Esophagus muscularis mucosa (tissue), 4 donors: ENCODE data around the gene NUBP2. TPM values are rescaled to one million over a fixed set of nuclear protein-coding genes. Genes with fewer than 3 reads are reported as not detected.

Experiments used
- DNase-seq: peaks from one replicate; pipeline ENCODE4 v3.0.0-alpha.2; 2017; ENCODE audit errors: extremely low spot score
- H3K27ac ChIP-seq, 4 donors: fragments of 200-600 bp; sonication (generic); replicated peaks in 1 of 4; 1 replicate in 3 of 4; 2 replicates in 1 of 4; pipeline ENCODE4 v1.5.1; 2016 to 2019; ENCODE audit warnings: mild to moderate bottlenecking in 1 of 4
- H3K27me3 ChIP-seq, 4 donors: fragments of 200-600 bp; sonication (generic); one replicate each; pipeline versions ENCODE4 v1.5.1 to v1.6.0; 2016 to 2019
- H3K36me3 ChIP-seq, 4 donors: fragments of 200-600 bp; sonication (generic); one replicate each; pipeline ENCODE4 v1.5.1; 2016 to 2019
- H3K4me1 ChIP-seq, 4 donors: fragments of 200-600 bp; sonication (generic); one replicate each; pipeline ENCODE4 v1.5.1; 2016 to 2019
- H3K4me3 ChIP-seq, 4 donors: fragments of 200-600 bp; sonication (generic); 1 replicate in 2 of 4; 2 replicates in 2 of 4; pipeline ENCODE4 v1.5.1; 2016 to 2019; ENCODE audit warnings: mild to moderate bottlenecking in 4 of 4, moderate library complexity in 1 of 4
- H3K9me3 ChIP-seq, 4 donors: fragments of 200-600 bp; sonication (generic); 1 replicate in 3 of 4; 2 replicates in 1 of 4; pipeline ENCODE4 v1.5.1; 2016 to 2019
- EP300 ChIP-seq: sonication (generic); formaldehyde crosslinking; IDR thresholded peaks from one replicate; pipeline ENCODE4 v1.6.1; 2017; ENCODE audit warnings: antibody characterized with exemption
- POLR2A ChIP-seq: fragments of 450-650 bp; IDR thresholded peaks from one replicate; pipeline ENCODE4 v1.6.1; 2017; ENCODE audit warnings: antibody characterized with exemption, moderate library complexity, mild to moderate bottlenecking, low read depth
- POLR2AphosphoS5 ChIP-seq, 2 donors: sonication (generic); formaldehyde crosslinking; IDR thresholded peaks; one replicate each; pipeline ENCODE4 v1.6.1; 2017; ENCODE audit warnings: antibody characterized with exemption in 2 of 2
- WGBS: methylation state at CpG from one replicate; pipeline ENCODE4 v1.1.5; 2018; 5-methylcytosine and 5-hydroxymethylcytosine counted together
- intact Hi-C: fragments of 100-400 bp; cut with DNase I; formaldehyde crosslinking; loops from one replicate; pipeline ENCODE4 v1.15.1; 2023
- small RNA-seq, 3 donors: library from RNA; depleted of rRNA; stranded (forward); fragments of <200 nt; gene quantifications; one replicate each; pipeline ENCODE3, GENCODE V24; 2016
- total RNA-seq, 4 donors: library from RNA; depleted of rRNA; stranded (reverse); fragments of >200 nt; gene quantifications; one replicate each; pipeline versions ENCODE4 v1.1.0 to v1.2.1, GENCODE V29; 2016
- TF ChIP-seq, protein P1 (sequence below), 3 experiments: fragments of 200-600 bp in 2 of 3; fragments of 450-650 bp in 1 of 3; sonication (generic) in 2 of 3; IDR thresholded peaks; one replicate each; pipeline ENCODE4 v1.5.1; 2017 to 2019; ENCODE audit warnings: antibody characterized with exemption in 3 of 3, mild to moderate bottlenecking in 2 of 3, moderate library complexity in 1 of 3

Gene NUBP2
- total RNA-seq, 4 donors from 2014 or later = 82.7 to 93.8 (median 87.6) TPM

DNA sequence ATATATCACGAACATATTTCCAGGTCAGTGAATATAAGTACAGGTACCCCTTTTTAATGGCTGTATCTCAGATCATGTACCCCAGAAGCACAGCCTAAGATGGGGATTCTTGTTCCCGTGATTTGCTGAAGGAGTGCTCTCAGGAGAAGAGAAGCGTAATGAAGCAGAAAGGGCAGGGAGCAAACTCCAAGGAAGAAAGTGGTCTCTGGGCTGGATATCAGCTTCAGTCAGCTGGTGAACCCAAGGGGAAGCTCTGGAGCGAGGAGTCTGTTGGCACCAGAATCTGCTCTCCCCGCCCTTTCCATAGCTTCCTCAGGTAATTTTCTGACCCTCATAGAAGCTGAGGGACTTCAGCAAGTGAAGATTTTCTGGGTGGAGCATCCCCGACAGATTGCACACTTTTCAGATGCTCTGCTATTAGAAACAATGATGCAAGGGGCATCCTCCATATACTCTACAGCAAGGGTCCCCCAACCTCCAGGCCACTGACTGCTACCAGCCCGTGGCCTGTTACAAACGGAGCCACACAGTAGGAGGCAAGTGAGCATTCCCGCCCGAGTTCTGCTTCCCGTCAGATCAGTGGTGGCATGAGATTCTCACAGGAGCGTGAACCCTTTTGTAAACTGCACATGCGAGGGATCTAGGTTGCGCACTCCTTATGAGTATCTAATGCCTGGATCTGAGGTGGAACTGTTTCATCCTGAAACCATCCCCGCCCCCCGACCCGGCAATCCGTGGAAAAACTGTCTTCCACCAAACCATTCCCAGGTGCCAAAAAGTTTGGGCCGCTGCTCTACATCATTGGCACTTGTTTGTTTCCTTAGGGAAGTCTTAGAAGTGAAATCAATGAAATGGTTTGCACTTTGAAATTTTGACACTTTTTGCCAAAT is 48.7 kb downstream of the NUBP2 start:
- Histone ChIP-seq H3K9me3 (no peaks in the 10 kb centered on the region), H3K27ac (no peak overlapping the region), H3K36me3 (peaks cover 0 to 19% (median 12%) of the 10 kb centered on the region in 4 donors), H3K4me3 (no peak overlapping the region), H3K27me3 (no peaks in the 10 kb centered on the region), H3K4me1 (peaks cover 20 to 34% (median 25%) of the 10 kb centered on the region in 4 donors)
- TF ChIP-seq, protein P1, sequence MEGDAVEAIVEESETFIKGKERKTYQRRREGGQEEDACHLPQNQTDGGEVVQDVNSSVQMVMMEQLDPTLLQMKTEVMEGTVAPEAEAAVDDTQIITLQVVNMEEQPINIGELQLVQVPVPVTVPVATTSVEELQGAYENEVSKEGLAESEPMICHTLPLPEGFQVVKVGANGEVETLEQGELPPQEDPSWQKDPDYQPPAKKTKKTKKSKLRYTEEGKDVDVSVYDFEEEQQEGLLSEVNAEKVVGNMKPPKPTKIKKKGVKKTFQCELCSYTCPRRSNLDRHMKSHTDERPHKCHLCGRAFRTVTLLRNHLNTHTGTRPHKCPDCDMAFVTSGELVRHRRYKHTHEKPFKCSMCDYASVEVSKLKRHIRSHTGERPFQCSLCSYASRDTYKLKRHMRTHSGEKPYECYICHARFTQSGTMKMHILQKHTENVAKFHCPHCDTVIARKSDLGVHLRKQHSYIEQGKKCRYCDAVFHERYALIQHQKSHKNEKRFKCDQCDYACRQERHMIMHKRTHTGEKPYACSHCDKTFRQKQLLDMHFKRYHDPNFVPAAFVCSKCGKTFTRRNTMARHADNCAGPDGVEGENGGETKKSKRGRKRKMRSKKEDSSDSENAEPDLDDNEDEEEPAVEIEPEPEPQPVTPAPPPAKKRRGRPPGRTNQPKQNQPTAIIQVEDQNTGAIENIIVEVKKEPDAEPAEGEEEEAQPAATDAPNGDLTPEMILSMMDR (IDR thresholded peaks at IDR 0.05) = no peak
- TF ChIP-seq POLR2AphosphoS5 (IDR thresholded peaks at IDR 0.05) = no peak
- TF ChIP-seq EP300 = no peak
- TF ChIP-seq POLR2A = no peak
- intact Hi-C loops = no loop called here
- DNase-seq = no peak
- WGBS = 87% methylated on average over 19 of the region's 19 CpGs

DNA sequence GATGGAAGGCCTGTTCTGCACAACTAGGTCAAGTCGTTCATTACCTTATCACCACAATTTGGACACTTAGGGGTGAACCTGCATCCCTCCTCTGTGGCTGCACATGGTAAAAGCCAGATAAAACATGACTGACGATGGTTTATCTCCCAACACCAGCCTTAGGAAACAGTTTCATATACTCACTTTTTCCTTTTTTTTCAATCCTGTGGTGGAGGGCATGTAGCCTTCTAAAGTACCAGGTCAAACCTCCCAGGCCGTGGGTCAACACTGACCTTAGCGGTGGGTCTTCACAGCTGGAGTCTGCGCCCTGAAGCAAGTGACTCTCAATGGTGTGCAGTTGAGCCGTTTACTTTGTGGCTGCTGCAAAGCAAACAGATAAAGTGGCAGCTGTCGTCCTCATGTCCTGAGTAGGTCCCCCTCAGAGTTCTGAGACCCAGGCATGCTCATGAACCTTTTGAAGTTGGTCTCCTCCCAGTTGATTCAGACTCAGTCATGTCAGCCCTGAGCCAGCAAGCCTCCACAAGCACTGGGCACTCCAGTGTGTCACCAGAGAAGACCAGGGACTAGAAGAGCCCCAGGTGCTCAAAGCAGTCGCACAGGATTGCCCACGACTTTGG is 50.2 kb downstream of the NUBP2 start:
- no peak for DNase-seq
- WGBS = 84% methylated on average over 8 of the region's 9 CpGs
- Histone ChIP-seq H3K4me1 (peaks cover 14 to 27% (median 19%) of the 10 kb centered on the region in 4 donors), H3K36me3 (peaks cover 0 to 19% (median 12%) of the 10 kb centered on the region in 4 donors), H3K27me3 (no peaks in the 10 kb centered on the region), H3K4me3 (no peak overlapping the region), H3K27ac (no peak overlapping the region), H3K9me3 (no peaks in the 10 kb centered on the region)
- TF ChIP-seq POLR2A = no peak
- TF ChIP-seq, protein P1 (IDR thresholded peaks at IDR 0.05) = no peak
- no peak for TF ChIP-seq EP300
- TF ChIP-seq POLR2AphosphoS5 (IDR thresholded peaks at IDR 0.05) = no peak
- intact Hi-C loops = no loop called here

DNA sequence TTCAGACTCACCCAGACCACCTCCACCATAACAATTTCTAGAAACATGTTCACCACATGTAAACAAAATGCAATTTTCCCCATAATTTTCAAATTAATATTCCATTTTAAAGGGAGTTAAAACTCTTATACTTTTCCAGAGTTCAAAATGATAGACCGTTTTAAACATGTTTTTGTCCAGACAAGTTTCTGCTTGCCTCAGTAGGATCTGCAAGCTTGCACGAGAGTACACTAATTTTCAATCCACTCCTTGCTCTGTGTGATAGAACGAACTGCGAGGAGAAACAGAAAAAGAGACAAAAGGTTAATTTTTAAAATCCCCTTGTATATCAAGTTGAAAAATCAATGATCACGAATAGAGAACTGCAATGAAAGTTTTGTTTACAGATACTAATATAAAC is 51.3 kb downstream of the NUBP2 start:
- WGBS = 73% methylated on average over 5 of the region's 5 CpGs
- intact Hi-C loops = no loop called here
- H3K27me3 ChIP-seq = no peaks in the 10 kb centered on the region
- no peak overlapping the region for H3K27ac ChIP-seq
- H3K36me3 ChIP-seq = peaks cover 0 to 20% (median 10%) of the 10 kb centered on the region in 4 donors
- H3K9me3 ChIP-seq = no peaks in the 10 kb centered on the region
- H3K4me1 ChIP-seq = peaks cover 3 to 15% (median 8%) of the 10 kb centered on the region in 4 donors
- no peak overlapping the region for H3K4me3 ChIP-seq
- no peak for DNase-seq
- TF ChIP-seq EP300 = no peak
- TF ChIP-seq, protein P1 (IDR thresholded peaks at IDR 0.05) = no peak
- TF ChIP-seq POLR2AphosphoS5 (IDR thresholded peaks at IDR 0.05) = no peak
- no peak for TF ChIP-seq POLR2A

Small RNA genes lying within 50 kb of the gene (small RNA-seq; reads per million reads assigned to genes)
- gene MIR3177 = 0 to 0.37 (median 0.33) reads per million in 3 donors

Other genes starting within 250 kb of the NUBP2 start
- gene TMEM204, start 249.3 kb upstream of the NUBP2 start, total RNA-seq = 10 to 100 TPM; 39.5 to 75.0 (median 57.1) TPM
- 10 to 100 TPM; 16.6 to 27.3 (median 20.1) TPM for gene IFT140, start 170.9 kb upstream of the NUBP2 start, total RNA-seq
- gene CRAMP1, start 170.6 kb upstream of the NUBP2 start, total RNA-seq = 10 to 100 TPM in 3 of 4 donors, 1 to 10 TPM in 1; 9.1 to 15.5 (median 12.5) TPM
- gene JPT2, start 104.7 kb upstream of the NUBP2 start, total RNA-seq = 10 to 100 TPM; 20.8 to 57.5 (median 38.2) TPM
- 10 to 100 TPM; 21.5 to 36.2 (median 28.5) TPM for gene MAPK8IP3, start 76.8 kb upstream of the NUBP2 start, total RNA-seq
- gene NME3, start 11.4 kb upstream of the NUBP2 start, total RNA-seq = 100 to 1,000 TPM in 1 of 4 donors, 10 to 100 TPM in 3; 64.8 to 101 (median 83.7) TPM
- gene EME2, start 10.2 kb upstream of the NUBP2 start, total RNA-seq = 10 to 100 TPM in 1 of 4 donors, 1 to 10 TPM in 3; 5.5 to 10.4 (median 6.5) TPM
- gene MRPS34, start 9.8 kb upstream of the NUBP2 start, total RNA-seq = 10 to 100 TPM; 47.1 to 75.2 (median 64.2) TPM
- 100 to 1,000 TPM in 1 of 4 donors, 10 to 100 TPM in 3; 69.1 to 101 (median 78.6) TPM for gene SPSB3, start 389 bp upstream of the NUBP2 start, total RNA-seq
- under 1 TPM in 2 of 4 donors, not detected in 2; 0.45 to 0.75 TPM for gene IGFALS, start 10.7 kb downstream of the NUBP2 start, total RNA-seq
- 100 to 1,000 TPM; 148 to 264 (median 180) TPM for gene HAGH, start 43.9 kb downstream of the NUBP2 start, total RNA-seq
- gene FAHD1, start 44.2 kb downstream of the NUBP2 start, total RNA-seq = 10 to 100 TPM; 20.4 to 43.2 (median 39.5) TPM
- not detected for gene MEIOB, start 89.2 kb downstream of the NUBP2 start, total RNA-seq
- not detected for gene HS3ST6, start 135.5 kb downstream of the NUBP2 start, total RNA-seq
- gene MSRB1, start 160.2 kb downstream of the NUBP2 start, total RNA-seq = 10 to 100 TPM; 46.0 to 78.7 (median 53.1) TPM
- gene RPL3L, start 171.7 kb downstream of the NUBP2 start, total RNA-seq = not detected
- 100 to 1,000 TPM; 249 to 381 (median 295) TPM for gene NDUFB10, start 176.6 kb downstream of the NUBP2 start, total RNA-seq
- 1,000 to 10,000 TPM; 1,144 to 2,342 (median 1,414) TPM for gene RPS2, start 181.9 kb downstream of the NUBP2 start, total RNA-seq
- not detected for gene RNF151, start 183.9 kb downstream of the NUBP2 start, total RNA-seq
- gene TBL3, start 189.1 kb downstream of the NUBP2 start, total RNA-seq = 10 to 100 TPM; 27.0 to 42.9 (median 36.9) TPM
- gene NOXO1, start 198.5 kb downstream of the NUBP2 start, total RNA-seq = under 1 TPM in 1 of 4 donors, not detected in 3; 0.52 TPM
- 10 to 100 TPM; 14.1 to 38.5 (median 23.7) TPM for gene GFER, start 201.2 kb downstream of the NUBP2 start, total RNA-seq
- 1 to 10 TPM; 2.1 to 5.6 (median 3.3) TPM for gene SYNGR3, start 207.0 kb downstream of the NUBP2 start, total RNA-seq
- 10 to 100 TPM; 23.3 to 46.5 (median 34.9) TPM for gene ZNF598, start 226.9 kb downstream of the NUBP2 start, total RNA-seq
- not detected for gene NPW, start 236.8 kb downstream of the NUBP2 start, total RNA-seq
- 100 to 1,000 TPM in 2 of 4 donors, 10 to 100 TPM in 2; 45.3 to 130 (median 88.3) TPM for gene NHERF2, start 243.9 kb downstream of the NUBP2 start, total RNA-seq